Left lung (tissue), 10 donors: ENCODE measurements around the gene UNC5A. TPM values are rescaled to one million over a fixed set of nuclear protein-coding genes. Genes with fewer than 3 reads are reported as not detected.

Experiments used
- ATAC-seq: fragments of 200-7000 bp; cut with Tn5 transposase; one replicate; pipeline ENCODE4 v1.9.1; 2020; ENCODE audit warnings: moderate library complexity
- DNase-seq, 4 donors: peaks; one replicate each; pipeline ENCODE4 v3.0.0-alpha.2; 2013 to 2020
- H3K27ac ChIP-seq, 2 donors: fragments of 200-600 bp; sonication (generic) in 1 of 2; one replicate each; pipeline versions ENCODE4 v1.5.0 to v1.8.0; 2020 to 2021
- H3K27me3 ChIP-seq, 2 donors: fragments of 200-600 bp; sonication (generic) in 1 of 2; one replicate each; pipeline versions ENCODE4 v1.5.0 to v1.8.0; 2020 to 2021
- H3K36me3 ChIP-seq, 2 donors: fragments of 200-600 bp; sonication (generic) in 1 of 2; one replicate each; pipeline versions ENCODE4 v1.5.0 to v1.8.0; 2020 to 2021
- H3K4me1 ChIP-seq, 2 donors: fragments of 200-600 bp; one replicate each; pipeline ENCODE4 v1.8.0; 2021
- H3K4me3 ChIP-seq, 2 donors: fragments of 200-600 bp; sonication (generic) in 1 of 2; one replicate each; pipeline versions ENCODE4 v1.5.0 to v1.8.0; 2020 to 2021; ENCODE audit warnings: mild to moderate bottlenecking in 1 of 2
- H3K9me3 ChIP-seq, 2 donors: fragments of 200-600 bp; sonication (generic) in 1 of 2; one replicate each; pipeline versions ENCODE4 v1.5.0 to v1.8.0; 2020 to 2021
- CTCF ChIP-seq, 2 donors: fragments of 200-600 bp; sonication (generic) in 1 of 2; IDR thresholded peaks; one replicate each; pipeline versions ENCODE4 v1.5.0 to v1.8.0; 2021; ENCODE audit warnings: antibody characterized with exemption in 2 of 2
- intact Hi-C, 2 donors: fragments of 100-400 bp; cut with DNase I; formaldehyde crosslinking; loops; one replicate each; pipeline versions ENCODE4 v1.11.2 to v1.14.2; 2022
- polyA plus RNA-seq, 6 donors: library from polyadenylated mRNA; unstranded; fragments of 120-200 nt; gene quantifications; one replicate each; pipeline ENCODE4 v1.2.1, GENCODE V29; 2013; ENCODE audit not compliant: insufficient read length in 6 of 6
- total RNA-seq, 2 donors: library from RNA; stranded (reverse); fragmentation: NEBNext Ultra II Directional; extraction: Animal tissue kit (Norgen Biotek cat#: 25700); gene quantifications; one replicate each; pipeline ENCODE4 v1.2.1, GENCODE V29; 2021
- donor health status: DM: no; HTN: yes; CAD: no.
- donor health status: DM: no; HTN: no; CAD: no.

Gene UNC5A
- total and polyA plus RNA-seq, 8 donors, result 0.24 to 1.6 (median 1.0) TPM; not detected in 1

GRCh38 chr5:176769911-176770310 lies 40.4 kb upstream of the UNC5A start:
- Histone ChIP-seq H3K4me3 (no peak overlapping the region), H3K27me3 (peaks cover 4 to 77% of the 10 kb centered on the region in 2 donors), H3K4me1 (no peaks in the 10 kb centered on the region), H3K9me3 (no peaks in the 10 kb centered on the region), H3K27ac (no peak overlapping the region), H3K36me3 (no peaks in the 10 kb centered on the region)
- peak in 1 of 4 donors; percentile 6 for DNase-seq
- ATAC-seq, result no peak
- intact Hi-C loops, result no loop called here
- TF ChIP-seq CTCF (IDR thresholded peaks at IDR 0.05), result no peak

- H3K36me3 ChIP-seq, result no peaks in the 10 kb centered on the region
- no peak overlapping the region for H3K4me3 ChIP-seq
- no peaks in the 10 kb centered on the region for H3K9me3 ChIP-seq
- H3K27ac ChIP-seq, result no peak overlapping the region
- no peak for TF ChIP-seq CTCF (IDR thresholded peaks at IDR 0.05)
- no peaks in the 10 kb centered on the region for H3K4me1 ChIP-seq
- peak in 1 of 4 donors; percentile 0 for DNase-seq
- ATAC-seq, result no peak
- peaks cover 4 to 82% of the 10 kb centered on the region in 2 donors for H3K27me3 ChIP-seq
- intact Hi-C loops, result no loop called here
Observed at GRCh38 chr5:176770431-176770830, 39.9 kb upstream of the UNC5A start.

DNA sequence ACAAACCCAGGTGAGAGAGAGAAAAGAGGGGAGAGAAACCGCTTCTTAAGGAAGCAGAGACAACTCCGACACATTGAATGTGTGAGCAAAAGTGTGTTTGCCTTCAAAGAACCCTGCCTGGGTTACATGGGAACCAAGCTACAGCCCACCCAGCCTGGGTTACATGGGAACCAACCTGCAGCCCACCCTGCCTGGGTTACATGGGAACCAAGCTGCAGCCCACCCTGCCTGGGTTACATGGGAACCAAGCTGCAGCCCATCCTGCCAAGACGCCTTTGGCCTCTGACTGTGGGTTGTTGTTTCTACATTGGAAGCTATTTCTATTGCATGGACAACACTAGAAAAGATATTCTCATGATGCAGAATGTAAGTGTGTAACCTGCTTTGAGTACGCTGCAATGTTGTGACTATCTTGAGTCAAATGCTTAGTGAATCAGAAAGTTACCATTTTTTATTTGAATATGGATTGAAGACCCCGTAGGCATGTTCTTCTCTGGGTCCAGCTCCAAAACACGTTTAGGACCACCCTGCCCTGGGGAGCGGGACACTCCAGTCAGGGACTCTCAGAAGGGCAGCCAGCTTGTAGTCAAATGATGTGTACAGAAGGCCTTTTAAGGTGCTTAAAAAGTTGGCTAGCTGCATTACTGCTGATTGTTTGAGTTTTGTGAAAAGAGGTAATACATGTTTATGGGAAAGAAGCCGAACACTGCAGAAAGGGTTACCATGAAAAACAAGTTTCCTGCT lies 39.1 kb upstream of the UNC5A start:
- no peak for ATAC-seq
- DNase-seq, result no peak
- no peak overlapping the region for H3K4me3 ChIP-seq
- no peak for TF ChIP-seq CTCF (IDR thresholded peaks at IDR 0.05)
- no peaks in the 10 kb centered on the region for H3K36me3 ChIP-seq
- no peak overlapping the region for H3K27ac ChIP-seq
- intact Hi-C loops, result no loop called here
- H3K9me3 ChIP-seq, result no peaks in the 10 kb centered on the region
- H3K27me3 ChIP-seq, result peaks cover 4 to 86% of the 10 kb centered on the region in 2 donors
- H3K4me1 ChIP-seq, result no peaks in the 10 kb centered on the region

DNA sequence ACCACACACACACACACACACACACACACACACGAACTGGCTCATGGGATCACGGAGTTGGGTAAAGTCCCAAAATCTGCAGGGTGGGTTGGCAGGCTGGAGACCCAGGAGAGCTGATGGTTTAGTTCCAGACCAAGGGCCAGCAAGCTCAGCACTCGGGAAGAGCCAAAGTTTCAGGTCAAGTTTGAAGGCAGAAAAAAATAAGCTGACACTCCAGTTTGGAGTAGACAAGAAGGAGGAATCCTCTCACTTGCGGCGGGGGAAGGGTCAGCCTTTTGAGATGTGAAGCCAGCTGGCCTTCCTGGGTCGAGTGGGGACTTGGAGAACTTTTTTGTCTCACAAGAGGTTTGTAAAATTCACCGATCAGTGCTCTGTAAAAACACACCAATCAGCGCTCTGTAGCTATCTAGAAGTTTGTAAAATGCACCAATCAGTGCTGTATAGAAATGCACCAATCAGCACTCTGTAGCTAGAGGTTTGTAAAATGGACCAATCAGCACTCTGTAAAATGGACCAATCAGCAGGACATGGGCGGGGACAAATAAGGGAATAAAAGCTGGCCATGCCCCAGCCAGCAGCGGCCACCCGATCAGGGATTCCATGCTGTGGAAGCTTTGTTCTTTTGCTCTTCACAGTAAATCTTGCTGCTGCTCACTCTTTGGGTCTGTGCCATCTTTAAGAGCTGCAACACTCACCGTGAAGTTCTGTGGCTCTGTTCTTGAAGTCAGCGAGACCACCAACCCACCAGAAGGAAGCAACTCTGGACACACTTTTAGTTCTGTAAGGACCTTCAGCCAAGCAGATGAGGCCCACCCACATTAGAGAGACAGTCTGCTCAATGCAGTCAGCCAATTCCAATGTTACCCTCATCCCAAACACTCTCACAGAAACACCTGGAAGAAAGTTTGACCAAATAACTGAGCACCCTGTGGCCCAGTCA lies 37.8 kb upstream of the UNC5A start:
- Histone ChIP-seq H3K27ac (no peak overlapping the region), H3K27me3 (peaks cover 4 to 84% of the 10 kb centered on the region in 2 donors), H3K36me3 (no peaks in the 10 kb centered on the region), H3K4me3 (no peak overlapping the region), H3K4me1 (no peaks in the 10 kb centered on the region), H3K9me3 (no peaks in the 10 kb centered on the region)
- TF ChIP-seq CTCF (IDR thresholded peaks at IDR 0.05), result no peak
- intact Hi-C loops, result no loop called here
- DNase-seq (peak in 1 of 4 donors; percentile 6), ATAC-seq (no peak)
